Loucy (cell line): ENCODE results near the gene SNRNP200.

ENCODE experiments used
- CTCF ChIP-seq: fragments of 200-600 bp; sonication (generic); conservative IDR thresholded peaks from 2 replicates; pipeline ENCODE4 v1.5.1; 2014; ENCODE audit warnings: mild to moderate bottlenecking, antibody characterized with exemption, low read length
- EZH2phosphoT487 ChIP-seq: fragments of 200-600 bp; IDR thresholded peaks from 2 replicates; pipeline ENCODE4 v1.6.1; 2018; ENCODE audit warnings: antibody characterized with exemption, mild to moderate bottlenecking, moderate library complexity, borderline replicate concordance

- TF ChIP-seq CTCF (no peak), EZH2phosphoT487 (no peak)
Observed at GRCh38 chr2:96304606-96305005, 740 bp downstream of the SNRNP200 start.
